Measurements from ENCODE around the gene TRIM72. TPM values are rescaled to one million over a fixed set of nuclear protein-coding genes. Genes with fewer than 3 reads are reported as not detected.

Gene TRIM72
- polyA plus RNA-seq, 3 donors = 0.04 TPM; not detected in 2

GRCh38 chr16:31196324-31197088 is 17.4 kb upstream of the TRIM72 start:
- no peaks in the 10 kb centered on the region for H3K9me3 Mint-ChIP-seq
- Histone ChIP-seq H3K27me3 (ENCODE audit: control insufficient read depth in 2 of 2, insufficient read depth in 2 of 2, low read length in 2 of 2) (no peaks in the 10 kb centered on the region), H3K9ac (ENCODE audit: insufficient read depth, low read length, poor library complexity, severe bottlenecking) (no peak overlapping the region), H3K9me3 (replicated peaks in 1 of 2; ENCODE audit: control insufficient read depth in 1 of 2, insufficient read depth in 1 of 2, low read length in 2 of 2) (no peaks in the 10 kb centered on the region), H4K20me1 (ENCODE audit: insufficient read depth, low read length) (peaks cover 100% of the 10 kb centered on the region), H3K27ac (ENCODE audit: low read depth in 1 of 2, low read length in 2 of 2) (peak overlapping the region in 1 of 2 donors; percentile 31), H2AFZ (ENCODE audit: insufficient read depth, low read depth, low read length, poor library complexity, severe bottlenecking) (no peak overlapping the region), H3K4me1 (ENCODE audit: control insufficient read depth in 1 of 2, insufficient read depth in 2 of 2, low read length in 2 of 2) (peaks cover 38 to 47% of the 10 kb centered on the region in 2 donors), H3K4me3 (replicated peaks in 1 of 3; ENCODE audit: low read depth in 2 of 3, low read length in 3 of 3) (no peak overlapping the region), H3K4me2 (replicated peaks; ENCODE audit: extremely low read depth, low read length, poor library complexity, severe bottlenecking) (no peak overlapping the region), H3K79me2 (ENCODE audit: insufficient read depth, low read length) (peaks cover 80% of the 10 kb centered on the region), H3K36me3 (replicated peaks in 1 of 2; ENCODE audit: control insufficient read depth in 1 of 2, insufficient read depth in 2 of 2, low read length in 2 of 2) (peaks cover 62 to 82% of the 10 kb centered on the region in 2 donors)
- TF ChIP-seq, protein P1, sequence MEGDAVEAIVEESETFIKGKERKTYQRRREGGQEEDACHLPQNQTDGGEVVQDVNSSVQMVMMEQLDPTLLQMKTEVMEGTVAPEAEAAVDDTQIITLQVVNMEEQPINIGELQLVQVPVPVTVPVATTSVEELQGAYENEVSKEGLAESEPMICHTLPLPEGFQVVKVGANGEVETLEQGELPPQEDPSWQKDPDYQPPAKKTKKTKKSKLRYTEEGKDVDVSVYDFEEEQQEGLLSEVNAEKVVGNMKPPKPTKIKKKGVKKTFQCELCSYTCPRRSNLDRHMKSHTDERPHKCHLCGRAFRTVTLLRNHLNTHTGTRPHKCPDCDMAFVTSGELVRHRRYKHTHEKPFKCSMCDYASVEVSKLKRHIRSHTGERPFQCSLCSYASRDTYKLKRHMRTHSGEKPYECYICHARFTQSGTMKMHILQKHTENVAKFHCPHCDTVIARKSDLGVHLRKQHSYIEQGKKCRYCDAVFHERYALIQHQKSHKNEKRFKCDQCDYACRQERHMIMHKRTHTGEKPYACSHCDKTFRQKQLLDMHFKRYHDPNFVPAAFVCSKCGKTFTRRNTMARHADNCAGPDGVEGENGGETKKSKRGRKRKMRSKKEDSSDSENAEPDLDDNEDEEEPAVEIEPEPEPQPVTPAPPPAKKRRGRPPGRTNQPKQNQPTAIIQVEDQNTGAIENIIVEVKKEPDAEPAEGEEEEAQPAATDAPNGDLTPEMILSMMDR (IDR thresholded peaks at IDR 0.05) = no peak
- H3K4me1 Mint-ChIP-seq = peaks cover 52% of the 10 kb centered on the region
- peaks cover 0 to 1% (median 0%) of the 10 kb centered on the region in 3 donors for H3K27me3 Mint-ChIP-seq (ENCODE audit: low read depth in 3 of 3)
- no peak overlapping the region for H3K4me3 Mint-ChIP-seq
- peak overlapping the region in 4 of 7 donors; percentile 53 to 81 (median 74) for H3K27ac Mint-ChIP-seq
- H3K36me3 Mint-ChIP-seq = peaks cover 56 to 89% of the 10 kb centered on the region in 2 donors
- 40% methylated on average over 12 of the region's 17 CpGs for WGBS (ENCODE audit: insufficient coverage)
- intact Hi-C loops (cut with micrococcal nuclease) = no loop called here
- no peak for DNase-seq

DNA sequence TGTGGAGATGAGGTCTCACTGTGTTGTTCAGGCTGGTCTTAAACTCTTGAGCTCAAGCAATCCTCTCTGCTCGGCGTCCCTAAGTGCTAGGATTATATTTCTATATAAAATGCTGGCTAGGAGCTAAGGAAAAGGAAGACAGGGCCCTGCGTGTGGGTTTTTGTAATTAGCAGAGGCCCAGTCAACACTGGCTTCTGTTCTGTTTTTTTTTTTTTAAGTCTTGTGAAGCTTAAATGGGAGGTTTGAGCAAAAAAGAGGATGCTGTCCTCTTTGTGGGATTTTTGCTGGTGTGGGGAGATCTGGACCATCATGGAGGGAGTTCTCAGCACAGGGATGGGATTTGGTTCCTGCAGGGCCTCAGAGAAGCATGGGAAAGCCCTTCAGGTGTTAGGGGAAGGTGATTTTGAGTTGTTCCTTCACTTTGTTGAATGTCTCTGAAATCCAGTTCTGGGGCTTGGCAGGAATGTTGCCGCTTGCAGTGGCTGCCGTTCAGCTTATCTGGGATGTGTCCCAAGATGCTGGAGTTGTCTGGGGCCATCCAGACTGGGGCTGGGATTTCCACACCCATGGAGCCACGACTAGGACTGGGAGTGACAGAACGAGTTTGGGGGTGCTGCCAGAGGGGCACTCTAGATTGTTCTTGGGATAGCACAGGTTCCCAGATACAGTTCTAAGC is 15.6 kb upstream of the TRIM72 start:
- DNase-seq = no peak
- Histone ChIP-seq H3K9me3 (replicated peaks in 1 of 2; ENCODE audit: control insufficient read depth in 1 of 2, insufficient read depth in 1 of 2, low read length in 2 of 2) (no peaks in the 10 kb centered on the region), H2AFZ (ENCODE audit: insufficient read depth, low read depth, low read length, poor library complexity, severe bottlenecking) (no peak overlapping the region), H3K4me3 (replicated peaks in 1 of 3; ENCODE audit: low read depth in 2 of 3, low read length in 3 of 3) (no peak overlapping the region), H3K4me1 (ENCODE audit: control insufficient read depth in 1 of 2, insufficient read depth in 2 of 2, low read length in 2 of 2) (peaks cover 45 to 57% of the 10 kb centered on the region in 2 donors), H3K27me3 (ENCODE audit: control insufficient read depth in 2 of 2, insufficient read depth in 2 of 2, low read length in 2 of 2) (no peaks in the 10 kb centered on the region), H3K9ac (ENCODE audit: insufficient read depth, low read length, poor library complexity, severe bottlenecking) (no peak overlapping the region), H3K27ac (ENCODE audit: low read depth in 1 of 2, low read length in 2 of 2) (peak overlapping the region in 1 of 2 donors; percentile 49), H3K4me2 (replicated peaks; ENCODE audit: extremely low read depth, low read length, poor library complexity, severe bottlenecking) (no peak overlapping the region), H3K79me2 (ENCODE audit: insufficient read depth, low read length) (peaks cover 81% of the 10 kb centered on the region), H4K20me1 (ENCODE audit: insufficient read depth, low read length) (peaks cover 89% of the 10 kb centered on the region), H3K36me3 (replicated peaks in 1 of 2; ENCODE audit: control insufficient read depth in 1 of 2, insufficient read depth in 2 of 2, low read length in 2 of 2) (peaks cover 44 to 64% of the 10 kb centered on the region in 2 donors)
- Mint-ChIP-seq H3K27ac (peak overlapping the region in 4 of 7 donors; percentile 27 to 84 (median 66)), H3K4me1 (peaks cover 57% of the 10 kb centered on the region), H3K4me3 (no peak overlapping the region), H3K27me3 (ENCODE audit: low read depth in 3 of 3) (peaks cover 0 to 1% (median 0%) of the 10 kb centered on the region in 3 donors), H3K9me3 (no peaks in the 10 kb centered on the region), H3K36me3 (peaks cover 42 to 72% of the 10 kb centered on the region in 2 donors)
- WGBS (ENCODE audit: insufficient coverage) = 60% methylated on average over 6 of the region's 7 CpGs
- TF ChIP-seq, protein P1 (IDR thresholded peaks at IDR 0.05) = no peak
- intact Hi-C loops (cut with micrococcal nuclease) = no loop called here
